ENCODE results near the gene WSCD1. TPM values are rescaled to one million over a fixed set of nuclear protein-coding genes. Genes with fewer than 3 reads are reported as not detected.

Gene WSCD1
- polyA plus RNA-seq, 12 donors, result 14.0 to 515 (median 36.9) TPM

- DNase-seq, result no peak
These were observed 34.9 kb downstream of the WSCD1 start for GRCh38 chr17:6104956-6105648.

DNA sequence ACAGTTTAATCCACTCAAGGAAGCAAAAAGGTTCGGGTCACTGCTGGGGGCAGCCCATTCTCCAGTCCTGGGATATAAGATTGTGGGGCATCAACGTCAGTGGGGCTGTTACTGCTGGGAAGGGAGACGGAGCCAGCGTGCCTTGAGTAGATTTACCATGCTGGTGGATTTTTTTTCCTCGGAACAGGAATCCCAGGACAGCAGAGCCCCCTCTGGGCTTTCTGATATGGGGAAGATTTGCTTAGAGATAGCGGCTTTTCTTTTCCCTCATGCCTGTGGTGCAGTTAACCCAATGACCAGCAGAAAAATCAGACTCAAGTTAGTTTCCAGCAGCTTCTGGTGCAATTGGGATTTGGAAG is 35.4 kb downstream of the WSCD1 start:
- DNase-seq, result no peak

DNA sequence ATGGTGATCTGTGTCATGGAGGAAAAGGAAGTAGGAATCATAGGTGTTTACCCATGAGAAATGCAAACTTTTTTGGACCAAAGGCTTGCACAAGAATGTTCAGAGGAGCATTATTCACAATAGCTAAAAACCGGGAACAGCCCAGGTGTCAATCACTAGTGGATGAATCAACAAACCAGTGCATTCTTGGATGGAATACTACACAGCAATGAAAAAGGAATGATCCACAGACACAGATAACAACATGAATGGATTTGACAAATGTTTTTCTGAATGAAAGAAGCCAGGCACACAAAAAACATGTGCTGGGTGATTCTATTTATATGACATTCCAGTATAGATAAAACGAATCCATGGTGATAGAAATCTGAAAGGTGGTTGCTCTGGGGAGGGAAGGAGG is 36.0 kb downstream of the WSCD1 start:
- no peak for DNase-seq

GRCh38 chr17:6107791-6108190 is 37.6 kb downstream of the WSCD1 start:
- no peak for DNase-seq

- DNase-seq, result no peak
These were observed 38.2 kb downstream of the WSCD1 start for GRCh38 chr17:6108382-6108781.

DNA sequence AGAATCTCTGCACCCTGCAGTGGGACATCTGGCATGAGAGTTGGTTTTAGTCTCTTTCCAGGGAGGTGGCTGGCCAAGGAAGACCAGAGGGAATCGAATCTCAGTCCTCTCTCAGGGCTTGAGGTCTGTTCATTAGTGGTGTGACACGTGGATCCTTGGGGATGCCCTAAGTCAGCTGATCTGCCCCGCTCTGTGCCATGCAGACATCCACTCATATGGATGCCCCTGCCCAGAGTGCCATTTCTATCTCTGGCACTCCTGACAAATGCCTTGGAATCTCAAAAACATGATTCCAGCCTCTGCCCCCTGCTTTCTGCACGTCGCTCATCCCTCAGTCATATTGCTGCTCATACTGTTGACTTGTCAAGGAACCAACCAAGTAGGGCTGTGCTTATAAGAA is 38.8 kb downstream of the WSCD1 start:
- DNase-seq, result no peak

DNA sequence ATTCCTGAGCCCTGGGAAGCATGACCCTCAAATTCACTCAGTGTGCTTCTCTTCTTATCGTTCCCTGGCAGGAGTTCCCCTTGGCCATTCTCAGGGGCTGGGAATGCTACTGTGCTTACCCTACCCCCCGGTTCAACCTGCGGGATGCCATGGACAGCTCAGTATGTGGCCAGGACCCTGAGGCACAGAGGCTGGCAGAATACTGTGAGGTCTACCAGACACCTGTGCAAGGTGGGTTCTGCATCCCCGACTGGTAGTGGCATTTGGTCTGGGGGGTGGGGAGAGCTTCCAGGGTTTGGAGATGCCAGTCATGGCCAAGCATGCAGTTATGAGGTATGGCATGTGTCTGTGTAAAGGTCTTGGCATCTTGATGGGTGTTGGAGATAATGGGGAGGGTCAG is 39.4 kb downstream of the WSCD1 start:
- no peak for DNase-seq

DNA sequence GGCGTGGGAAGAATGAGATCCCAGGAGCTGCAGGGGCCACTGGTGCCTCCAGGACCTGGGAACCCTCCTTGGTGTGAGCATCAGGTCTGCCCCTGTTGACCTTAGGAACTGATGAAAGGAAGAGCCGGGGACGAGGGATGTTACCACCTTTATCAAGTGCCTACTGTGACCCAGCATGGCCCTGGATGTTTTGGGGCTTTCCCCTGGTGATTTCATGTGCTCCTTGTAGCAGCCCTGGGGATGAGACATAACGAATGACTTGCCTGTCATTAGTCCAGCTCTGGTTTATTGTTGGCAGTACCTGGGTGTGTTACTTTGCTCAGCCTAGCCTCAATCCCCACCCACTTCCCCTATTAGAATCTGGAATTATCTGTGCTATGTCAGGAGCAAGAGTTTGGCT is 39.9 kb downstream of the WSCD1 start:
- DNase-seq, result no peak

- no peak for DNase-seq
These were observed 40.4 kb downstream of the WSCD1 start for GRCh38 chr17:6110592-6110991.

DNA sequence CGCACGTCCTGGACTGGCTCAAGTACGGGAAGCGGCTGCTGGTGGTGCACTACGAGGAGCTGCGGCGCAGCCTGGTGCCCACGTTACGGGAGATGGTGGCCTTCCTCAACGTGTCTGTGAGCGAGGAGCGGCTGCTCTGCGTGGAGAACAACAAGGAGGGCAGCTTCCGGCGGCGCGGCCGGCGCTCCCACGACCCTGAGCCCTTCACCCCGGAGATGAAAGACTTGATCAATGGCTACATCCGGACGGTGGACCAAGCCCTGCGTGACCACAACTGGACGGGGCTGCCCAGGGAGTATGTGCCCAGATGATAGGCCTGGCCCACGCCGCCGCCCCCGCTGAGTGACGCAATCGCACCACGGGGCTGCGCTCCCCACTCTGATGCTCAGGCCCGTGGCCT is 50.2 kb downstream of the WSCD1 start:
- DNase-seq, result no peak

DNA sequence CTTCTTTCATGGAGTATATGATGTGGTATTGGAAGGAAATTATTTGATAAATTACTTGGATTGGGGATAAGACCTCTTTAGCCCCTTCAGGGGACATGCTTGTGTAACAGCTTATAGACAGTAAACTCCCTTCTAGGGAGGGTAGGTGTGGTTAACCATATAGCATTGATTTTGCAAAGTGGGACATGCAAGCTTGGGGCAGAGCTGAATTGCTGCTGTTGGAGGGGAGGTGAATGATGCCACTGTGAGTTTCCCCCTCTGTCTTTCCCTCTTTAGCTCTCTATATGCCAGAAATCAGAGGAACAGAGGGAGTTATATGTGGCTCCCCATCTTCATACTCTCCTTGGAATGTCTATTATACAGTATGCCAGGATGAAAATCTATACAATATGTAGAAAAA is 54.7 kb downstream of the WSCD1 start:
- no peak for DNase-seq

- DNase-seq, result no peak
These were observed 56.6 kb downstream of the WSCD1 start for GRCh38 chr17:6126768-6127167.

DNA sequence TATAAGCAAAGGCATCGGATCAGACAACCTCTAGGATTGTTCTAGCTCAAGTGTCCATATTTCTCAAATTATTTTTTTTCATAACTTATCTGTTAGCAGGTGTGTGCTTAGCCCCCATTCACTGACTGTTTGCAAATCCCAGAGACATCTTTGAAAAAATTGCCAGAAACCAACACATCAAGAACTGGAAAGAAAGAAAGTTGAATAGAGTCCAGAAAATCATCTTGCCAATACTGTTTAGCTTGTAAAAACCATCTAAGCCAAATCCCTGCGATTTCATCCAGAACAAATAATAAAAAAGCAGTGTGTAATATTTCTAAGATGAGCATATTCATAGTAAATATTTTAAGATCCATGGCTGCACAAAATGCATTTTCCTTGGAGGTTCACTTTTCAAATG is 64.5 kb downstream of the WSCD1 start:
- DNase-seq, result no peak

- no peak for DNase-seq
These were observed 65.1 kb downstream of the WSCD1 start for GRCh38 chr17:6135236-6135635.

- DNase-seq, result no peak
These were observed 65.8 kb downstream of the WSCD1 start for GRCh38 chr17:6135996-6136395.

- DNase-seq, result no peak
These were observed 67.7 kb downstream of the WSCD1 start for GRCh38 chr17:6137716-6138502.

DNA sequence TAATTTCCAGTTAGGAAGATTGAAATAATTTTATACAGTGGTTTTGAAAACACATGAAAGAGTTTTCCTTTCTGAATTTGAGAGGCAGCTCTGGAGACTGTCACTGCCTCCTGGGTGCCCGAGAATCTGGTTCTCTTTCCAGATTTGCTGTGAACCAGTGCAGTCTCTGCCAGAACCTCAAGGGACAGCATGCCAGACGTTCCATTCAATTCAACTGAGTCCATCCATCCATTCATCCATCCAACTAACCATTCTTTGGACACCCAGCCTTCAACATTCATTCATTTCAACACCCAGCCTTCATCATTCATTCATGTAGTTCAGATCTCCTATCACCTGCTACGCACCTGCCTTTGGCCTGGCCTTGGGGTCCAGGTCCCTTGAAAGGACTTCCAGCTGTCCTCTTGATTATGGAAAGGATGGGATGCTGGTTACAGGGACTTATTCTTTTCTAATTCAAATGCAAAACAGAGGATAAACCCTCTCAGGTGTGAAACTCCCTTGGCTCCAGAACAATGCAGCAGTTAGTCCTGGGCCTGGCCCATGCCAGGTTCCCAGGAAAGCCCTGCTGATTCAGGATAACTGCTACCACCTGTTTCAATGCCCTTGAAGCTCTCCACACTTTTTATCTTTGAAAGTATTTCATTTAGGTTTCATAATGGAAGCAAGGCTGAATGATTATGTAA is 68.7 kb downstream of the WSCD1 start:
- no peak for DNase-seq

DNA sequence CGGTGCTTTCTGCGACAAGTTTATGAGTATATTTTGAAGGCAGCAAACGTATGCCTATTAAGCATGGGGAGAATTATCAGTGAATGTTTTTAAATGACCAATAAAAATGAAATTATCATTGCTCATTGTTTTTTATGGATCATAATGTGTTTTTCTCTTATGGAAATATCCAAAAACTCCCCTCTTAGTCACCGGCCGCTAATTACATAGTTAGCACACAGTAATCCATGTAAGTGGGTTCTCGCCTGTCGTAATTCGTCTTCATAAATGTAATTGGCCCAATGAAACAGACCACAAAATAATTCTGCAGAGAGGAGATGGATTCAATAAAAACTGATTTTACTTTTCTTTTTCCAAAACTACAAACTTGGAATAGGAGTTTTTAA is 69.3 kb downstream of the WSCD1 start:
- no peak for DNase-seq

DNA sequence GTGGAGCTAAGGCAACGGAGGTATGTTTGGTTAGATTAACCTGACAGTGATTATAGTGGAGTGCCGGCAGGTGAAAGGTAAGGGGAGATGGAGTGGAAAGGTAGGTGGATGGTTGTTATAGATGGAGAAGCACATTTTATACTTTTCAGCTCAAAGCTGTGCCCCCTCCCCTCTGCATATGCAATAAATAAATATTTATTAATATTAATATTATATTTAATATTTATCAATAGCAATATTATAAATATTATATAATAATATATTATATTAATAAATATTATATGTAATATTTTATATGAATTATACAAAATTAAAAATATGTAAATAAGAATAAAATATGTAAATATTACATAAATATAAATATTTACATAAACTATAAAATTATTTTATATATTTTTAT is 70.0 kb downstream of the WSCD1 start:
- DNase-seq, result no peak

DNA sequence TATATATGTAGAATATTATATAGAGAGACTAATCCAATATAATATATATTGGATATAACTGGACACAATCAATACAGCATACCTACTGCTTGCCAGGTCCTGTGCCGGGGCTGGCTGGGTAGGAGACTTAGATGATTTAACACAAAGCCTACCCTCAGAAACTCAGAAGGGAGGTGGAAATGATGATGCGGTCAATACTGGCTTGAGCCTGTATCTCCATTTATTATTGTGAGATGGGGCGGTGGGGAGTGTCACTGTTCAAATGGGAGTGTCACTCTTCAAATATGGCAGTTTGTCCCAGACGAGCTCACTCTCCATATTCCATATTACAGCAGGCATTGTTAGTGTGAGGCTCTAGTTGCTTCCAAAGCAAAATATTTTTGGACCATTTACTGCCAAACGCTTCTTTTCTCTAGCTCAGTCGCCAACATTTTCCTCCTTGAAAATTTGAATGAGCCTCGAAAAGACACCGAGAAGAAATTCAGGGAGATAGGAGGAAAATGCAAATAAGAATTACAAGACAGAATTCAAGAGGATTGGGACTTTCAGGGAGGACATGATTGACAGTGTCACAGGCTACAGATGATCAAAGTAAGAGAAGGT is 70.7 kb downstream of the WSCD1 start:
- no peak for DNase-seq

DNA sequence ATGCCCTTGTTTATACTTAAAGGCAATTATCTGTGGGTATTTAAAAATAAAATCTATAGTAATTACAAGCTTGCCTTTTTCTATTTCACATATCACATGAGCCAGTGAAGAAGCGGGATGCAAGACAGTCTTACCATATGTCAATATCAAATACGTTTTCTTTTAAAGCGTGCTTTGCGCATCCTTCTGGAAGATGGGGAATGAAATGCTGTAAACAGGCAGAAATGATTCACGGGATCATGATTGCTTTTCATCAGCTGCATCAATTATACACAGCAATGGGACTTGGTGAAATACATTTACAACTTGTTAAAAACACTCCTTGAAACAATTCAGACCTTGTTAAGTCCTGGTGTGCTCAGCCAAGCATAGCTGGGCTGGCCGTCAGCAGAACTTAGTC is 72.5 kb downstream of the WSCD1 start:
- DNase-seq, result no peak

DNA sequence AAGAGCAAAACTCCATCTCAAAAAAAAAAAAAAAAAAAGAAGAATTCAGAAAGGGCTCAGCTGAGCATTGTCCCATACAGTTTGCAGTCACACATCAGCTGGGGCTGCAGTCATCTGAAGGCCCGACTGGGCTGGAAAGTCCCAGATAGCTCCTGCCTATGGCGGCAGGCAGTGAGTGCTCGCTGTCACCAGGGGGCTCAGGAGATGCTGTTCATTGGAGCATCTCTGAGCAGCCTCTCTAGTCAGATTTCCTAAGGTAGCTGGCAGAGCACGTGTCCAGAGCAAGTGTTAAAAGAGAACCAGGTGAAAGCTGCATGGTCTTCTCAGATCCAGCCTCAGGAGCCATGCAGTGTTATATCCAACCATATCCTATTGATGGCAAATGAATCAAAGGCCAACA is 75.8 kb downstream of the WSCD1 start:
- DNase-seq, result no peak

GRCh38 chr17:6147042-6147441 is 76.9 kb downstream of the WSCD1 start:
- DNase-seq, result no peak
